HL-60 (cell line): Measurements from ENCODE around the gene VSIG1.

Experiments used
- CTCF ChIP-seq: IDR thresholded peaks from one replicate; pipeline ENCODE4 v1.5.1; 2011; ENCODE audit warnings: low read length, control low read depth, inconsistent platforms; ENCODE audit not compliant: insufficient read depth
- POLR2AphosphoS5 ChIP-seq: IDR thresholded peaks from 2 replicates; pipeline ENCODE4 v1.6.1; 2012; ENCODE audit warnings: low read depth
- REST ChIP-seq: IDR thresholded peaks from 2 replicates; pipeline ENCODE4 v1.6.1; 2012; ENCODE audit warnings: low read depth; ENCODE audit not compliant: insufficient replicate concordance

- TF ChIP-seq CTCF (no peak), POLR2AphosphoS5 (no peak), REST (no peak)
These were observed 19.1 kb downstream of the VSIG1 start for GRCh38 chrX:108064001-108064400.
